OCI-LY3 (cell line): ENCODE data around the gene ADAP2.

Source experiments
- EZH2phosphoT487 ChIP-seq: fragments of 200-600 bp; shearing (Covaris generic); IDR thresholded peaks from 2 replicates; pipeline ENCODE4 v1.6.1; 2018; ENCODE audit warnings: antibody characterized with exemption, mixed run types, low read depth
- TF ChIP-seq, protein P1 (sequence below): fragments of 200-600, 300-600 bp; sonication (generic); IDR thresholded peaks from 2 replicates; pipeline ENCODE4 v1.5.1; 2014; ENCODE audit warnings: antibody characterized with exemption, low read length, low read depth

DNA sequence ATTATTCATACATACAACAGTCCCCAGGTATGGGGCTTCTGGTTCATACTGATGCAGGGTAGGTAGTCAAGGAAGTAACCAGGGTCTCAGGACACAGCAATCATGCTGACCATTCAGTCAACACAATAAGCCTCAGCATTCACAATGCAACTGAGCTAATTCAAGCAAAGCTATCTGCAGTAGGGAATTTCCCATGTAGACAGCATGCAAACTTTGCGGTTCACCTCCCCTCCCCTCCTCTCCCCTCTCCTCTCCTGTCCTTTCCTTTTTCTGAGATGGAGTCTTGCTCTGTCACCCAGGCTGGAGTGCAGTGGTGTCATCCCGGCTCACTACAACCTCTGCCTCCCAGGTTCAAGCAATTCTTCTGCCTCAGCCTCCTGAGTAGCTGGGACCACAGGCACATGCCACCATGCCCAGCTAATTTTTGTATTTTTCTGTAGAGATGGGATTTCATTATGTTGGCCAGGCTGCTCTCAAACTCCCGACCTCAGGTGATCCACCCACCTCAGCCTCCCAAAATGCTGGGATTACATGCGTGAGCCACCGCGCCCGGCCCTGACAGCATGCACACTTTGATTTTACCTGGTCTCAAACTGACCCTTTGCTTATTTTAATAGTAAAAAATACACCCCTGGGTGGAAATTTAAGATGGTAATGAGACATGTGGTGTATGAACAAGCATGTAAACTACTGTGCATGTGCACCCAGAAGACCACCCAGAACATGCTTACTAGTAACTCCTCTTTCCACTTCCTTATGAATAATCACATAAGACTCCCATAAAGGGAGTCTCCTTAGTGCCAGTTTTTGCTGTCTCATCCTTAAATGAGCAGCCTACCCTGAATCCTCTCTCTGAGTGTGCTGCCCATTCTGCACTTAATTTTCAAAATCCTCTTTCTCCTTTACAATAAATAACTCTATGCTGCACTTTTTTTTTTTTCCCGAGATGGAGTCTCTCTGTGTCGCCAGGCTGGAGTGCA lies 39.8 kb downstream of the ADAP2 start:
- TF ChIP-seq, protein P1, sequence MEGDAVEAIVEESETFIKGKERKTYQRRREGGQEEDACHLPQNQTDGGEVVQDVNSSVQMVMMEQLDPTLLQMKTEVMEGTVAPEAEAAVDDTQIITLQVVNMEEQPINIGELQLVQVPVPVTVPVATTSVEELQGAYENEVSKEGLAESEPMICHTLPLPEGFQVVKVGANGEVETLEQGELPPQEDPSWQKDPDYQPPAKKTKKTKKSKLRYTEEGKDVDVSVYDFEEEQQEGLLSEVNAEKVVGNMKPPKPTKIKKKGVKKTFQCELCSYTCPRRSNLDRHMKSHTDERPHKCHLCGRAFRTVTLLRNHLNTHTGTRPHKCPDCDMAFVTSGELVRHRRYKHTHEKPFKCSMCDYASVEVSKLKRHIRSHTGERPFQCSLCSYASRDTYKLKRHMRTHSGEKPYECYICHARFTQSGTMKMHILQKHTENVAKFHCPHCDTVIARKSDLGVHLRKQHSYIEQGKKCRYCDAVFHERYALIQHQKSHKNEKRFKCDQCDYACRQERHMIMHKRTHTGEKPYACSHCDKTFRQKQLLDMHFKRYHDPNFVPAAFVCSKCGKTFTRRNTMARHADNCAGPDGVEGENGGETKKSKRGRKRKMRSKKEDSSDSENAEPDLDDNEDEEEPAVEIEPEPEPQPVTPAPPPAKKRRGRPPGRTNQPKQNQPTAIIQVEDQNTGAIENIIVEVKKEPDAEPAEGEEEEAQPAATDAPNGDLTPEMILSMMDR: no peak
- no peak for TF ChIP-seq EZH2phosphoT487
